Nephron (organoid): ENCODE data around the gene ARAP1.
A peak's percentile ranks its signal among the peaks of the same experiment; 100 is the strongest.

Experiments used
- H3K27ac Mint-ChIP-seq, 3 experiments: 2 replicates each; pipeline ENCODE4 v1.8.0; 2020; ENCODE audit warnings: mixed read lengths in 3 of 3, mild to moderate bottlenecking in 2 of 3, moderate library complexity in 1 of 3
- H3K27me3 Mint-ChIP-seq: 2 replicates; pipeline ENCODE4 v1.8.0; 2021; ENCODE audit warnings: low read depth, mild to moderate bottlenecking, moderate library complexity, mixed read lengths
- H3K36me3 Mint-ChIP-seq: 2 replicates; pipeline ENCODE4 v1.8.0; 2020; ENCODE audit warnings: low read depth, mixed read lengths
- H3K4me1 Mint-ChIP-seq: 2 replicates; pipeline ENCODE4 v1.8.0; 2020; ENCODE audit warnings: mixed read lengths
- H3K4me3 Mint-ChIP-seq, 3 experiments: 2 replicates each; pipeline ENCODE4 v1.8.0; 2020; ENCODE audit warnings: mild to moderate bottlenecking in 3 of 3, mixed read lengths in 3 of 3, moderate library complexity in 2 of 3
- H3K9me3 Mint-ChIP-seq: 2 replicates; pipeline ENCODE4 v1.8.0; 2020; ENCODE audit warnings: mixed read lengths
- CTCF ChIP-seq, 3 experiments: fragments of 200-600 bp; sonication (generic); IDR thresholded peaks; one replicate each; pipeline ENCODE4 v1.5.0; 2021; ENCODE audit warnings: antibody characterized with exemption in 3 of 3; ENCODE audit not compliant: unreplicated experiment in 3 of 3

ARAP1 gene

GRCh38 chr11:72687326-72687725 is 64.9 kb downstream of the ARAP1 start:
- peak overlapping the region in 1 of 3 experiments; percentile 80 for H3K27ac Mint-ChIP-seq
- H3K4me3 Mint-ChIP-seq = no peak overlapping the region
- no peaks in the 10 kb centered on the region for H3K9me3 Mint-ChIP-seq
- H3K4me1 Mint-ChIP-seq = peaks cover 17% of the 10 kb centered on the region
- no peak for TF ChIP-seq CTCF (IDR thresholded peaks at IDR 0.05; ENCODE audit: unreplicated experiment in 3 of 3)
- H3K36me3 Mint-ChIP-seq = peaks cover 34% of the 10 kb centered on the region
- H3K27me3 Mint-ChIP-seq = peaks cover 3% of the 10 kb centered on the region

- no peak overlapping the region for H3K4me3 Mint-ChIP-seq
- H3K27me3 Mint-ChIP-seq = peaks cover 3% of the 10 kb centered on the region
- TF ChIP-seq CTCF (IDR thresholded peaks at IDR 0.05; ENCODE audit: unreplicated experiment in 3 of 3) = no peak
- H3K36me3 Mint-ChIP-seq = peaks cover 30% of the 10 kb centered on the region
- no peaks in the 10 kb centered on the region for H3K9me3 Mint-ChIP-seq
- peak overlapping the region; percentile 9 to 80 (median 77) for H3K27ac Mint-ChIP-seq
- peaks cover 17% of the 10 kb centered on the region for H3K4me1 Mint-ChIP-seq
Observed at GRCh38 chr11:72686639-72687220, 65.5 kb downstream of the ARAP1 start.

- peaks cover 24% of the 10 kb centered on the region for H3K36me3 Mint-ChIP-seq
- peak overlapping the region; percentile 9 to 80 (median 77) for H3K27ac Mint-ChIP-seq
- no peaks in the 10 kb centered on the region for H3K9me3 Mint-ChIP-seq
- H3K27me3 Mint-ChIP-seq = peaks cover 8% of the 10 kb centered on the region
- TF ChIP-seq CTCF (IDR thresholded peaks at IDR 0.05; ENCODE audit: unreplicated experiment in 3 of 3) = no peak
- H3K4me1 Mint-ChIP-seq = peaks cover 17% of the 10 kb centered on the region
- no peak overlapping the region for H3K4me3 Mint-ChIP-seq
Observed at GRCh38 chr11:72685560-72686480, 66.4 kb downstream of the ARAP1 start.

GRCh38 chr11:72684236-72684912 is 67.8 kb downstream of the ARAP1 start:
- TF ChIP-seq CTCF (IDR thresholded peaks at IDR 0.05; ENCODE audit: unreplicated experiment in 3 of 3) = peak; percentile 34 to 56 (median 53)
- no peak overlapping the region for H3K4me3 Mint-ChIP-seq

DNA sequence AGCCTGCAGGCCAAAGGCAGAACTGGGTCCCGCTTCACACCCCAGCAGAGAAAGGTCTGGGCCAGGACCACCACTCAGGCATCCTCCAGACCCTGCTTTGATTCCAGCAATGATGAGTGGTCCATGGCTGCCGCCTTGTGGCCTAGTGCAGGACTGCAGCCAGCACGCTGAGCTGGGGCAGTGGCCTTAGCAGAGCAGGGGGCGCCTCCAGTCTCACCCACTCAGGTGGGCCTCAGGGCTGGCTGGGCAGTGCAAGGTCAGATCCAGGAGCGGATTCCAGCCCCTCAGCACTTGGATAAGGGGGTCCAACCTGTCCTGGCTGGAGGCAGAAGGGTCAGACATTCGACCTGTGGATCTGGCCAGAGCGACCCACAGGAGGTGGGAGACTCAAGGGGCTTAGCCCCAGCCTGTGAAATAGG is 68.4 kb downstream of the ARAP1 start:
- H3K36me3 Mint-ChIP-seq = peaks cover 12% of the 10 kb centered on the region
- peak; percentile 89 to 94 (median 93) for TF ChIP-seq CTCF (IDR thresholded peaks at IDR 0.05; ENCODE audit: unreplicated experiment in 3 of 3)
- no peaks in the 10 kb centered on the region for H3K9me3 Mint-ChIP-seq
- H3K4me3 Mint-ChIP-seq = no peak overlapping the region
- H3K27ac Mint-ChIP-seq = no peak overlapping the region
- H3K4me1 Mint-ChIP-seq = peaks cover 16% of the 10 kb centered on the region
- peaks cover 22% of the 10 kb centered on the region for H3K27me3 Mint-ChIP-seq

More at GRCh38 chr11:72684236-72684912, 67.8 kb downstream of the ARAP1 start:
- Mint-ChIP-seq H3K4me1 (peaks cover 17% of the 10 kb centered on the region), H3K9me3 (no peaks in the 10 kb centered on the region), H3K27me3 (peaks cover 16% of the 10 kb centered on the region), H3K27ac (no peak overlapping the region), H3K36me3 (peaks cover 13% of the 10 kb centered on the region)
